Measurements from ENCODE around the gene GRHPR.
"Not testable (repeated sequence)": the region's sequence is repeated elsewhere in the genome, so short reads cannot be mapped to it uniquely, and the experiment has no call there.

The GRHPR gene

DNA sequence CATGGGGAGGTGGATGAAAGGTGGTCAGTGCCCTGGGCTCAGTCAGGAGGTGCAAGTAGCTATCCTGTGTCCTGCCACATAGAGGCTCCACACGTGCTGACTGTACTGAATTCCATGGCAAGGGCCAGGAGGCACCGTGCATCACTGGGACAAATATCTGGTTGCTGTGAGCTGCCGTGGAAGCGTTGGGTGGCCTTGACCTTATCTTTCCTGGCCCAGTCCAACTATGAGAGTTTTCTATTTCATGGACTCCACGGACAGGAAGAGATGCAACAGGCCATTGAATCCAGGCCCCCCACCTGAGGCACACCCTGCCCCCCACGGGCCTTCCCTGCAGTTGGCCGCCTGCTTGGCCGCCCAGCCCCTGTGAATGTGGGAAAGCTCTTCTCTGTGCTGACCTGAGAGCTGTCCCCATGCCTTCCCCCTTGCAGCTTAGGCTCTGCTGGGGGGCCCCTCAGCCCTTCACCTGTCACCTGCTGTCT lies 1.7 kb downstream of the GRHPR start:
- no peak for DNase-seq

DNA sequence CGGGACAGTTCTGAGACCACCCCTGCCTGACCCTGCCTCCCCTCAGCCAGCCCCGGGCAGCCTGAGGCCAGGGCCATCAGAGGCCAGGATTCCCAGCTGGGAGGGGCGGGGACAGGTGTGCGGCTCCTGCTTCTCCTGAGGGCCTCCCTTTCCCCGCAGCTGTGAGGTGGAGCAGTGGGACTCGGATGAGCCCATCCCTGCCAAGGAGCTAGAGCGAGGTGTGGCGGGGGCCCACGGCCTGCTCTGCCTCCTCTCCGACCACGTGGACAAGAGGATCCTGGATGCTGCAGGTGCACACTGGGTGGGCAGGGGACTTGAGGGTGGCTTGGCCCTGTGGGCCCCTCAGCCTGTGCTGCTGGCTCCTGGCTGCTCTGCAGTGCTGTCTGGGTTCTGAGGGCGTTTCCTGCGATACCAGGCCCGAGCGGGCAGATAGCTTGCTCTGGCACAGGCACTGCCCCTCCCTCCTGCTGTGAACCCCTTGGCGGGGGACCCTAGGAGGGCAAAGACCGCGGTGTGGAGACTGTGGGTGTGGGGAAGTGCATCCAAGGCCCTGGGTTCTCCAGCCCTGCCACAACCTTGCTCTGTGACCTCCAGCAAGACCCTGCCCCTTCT lies 2.3 kb downstream of the GRHPR start:
- DNase-seq = no peak

DNA sequence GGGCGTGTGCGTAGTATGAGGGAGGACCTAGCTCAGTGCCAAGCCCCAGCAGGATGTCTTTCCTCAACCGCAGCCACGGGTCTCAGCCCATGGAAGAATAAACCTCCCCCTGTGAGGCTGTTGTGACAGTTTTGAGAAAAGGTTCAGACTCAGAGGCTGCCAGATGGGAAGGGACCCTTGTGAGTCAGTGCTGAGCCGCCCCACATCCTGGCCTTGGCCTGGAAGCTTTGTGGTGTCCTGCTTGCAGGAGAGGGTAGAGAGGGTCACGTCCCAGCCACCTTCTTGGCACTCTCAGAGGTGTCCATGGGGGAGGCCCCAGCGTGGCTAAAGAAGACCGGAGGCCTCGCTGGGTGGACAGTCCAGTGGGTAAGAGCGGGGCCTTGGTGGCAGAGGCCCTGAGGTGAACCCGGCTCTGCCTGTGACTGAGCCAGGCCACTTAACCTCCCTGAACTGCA lies 2.8 kb downstream of the GRHPR start:
- no peak for DNase-seq

DNA sequence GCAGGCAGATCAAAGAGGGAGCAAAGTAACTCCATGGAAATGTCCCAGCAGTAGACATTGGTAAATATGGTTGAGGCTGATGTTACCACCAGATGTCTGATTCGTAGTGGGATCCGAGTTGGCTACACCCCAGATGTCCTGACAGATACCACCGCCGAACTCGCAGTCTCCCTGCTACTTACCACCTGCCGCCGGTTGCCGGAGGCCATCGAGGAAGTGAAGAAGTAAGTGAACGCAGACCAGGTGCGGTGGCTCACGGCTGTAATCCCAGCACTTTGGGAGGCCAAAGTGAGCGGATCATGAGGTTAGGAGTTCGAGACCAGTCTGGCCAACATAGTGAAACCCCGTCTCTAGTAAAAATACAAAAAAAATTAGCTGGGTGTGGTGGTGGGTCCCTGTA lies 3.9 kb downstream of the GRHPR start:
- not testable (repeated sequence) for DNase-seq

DNA sequence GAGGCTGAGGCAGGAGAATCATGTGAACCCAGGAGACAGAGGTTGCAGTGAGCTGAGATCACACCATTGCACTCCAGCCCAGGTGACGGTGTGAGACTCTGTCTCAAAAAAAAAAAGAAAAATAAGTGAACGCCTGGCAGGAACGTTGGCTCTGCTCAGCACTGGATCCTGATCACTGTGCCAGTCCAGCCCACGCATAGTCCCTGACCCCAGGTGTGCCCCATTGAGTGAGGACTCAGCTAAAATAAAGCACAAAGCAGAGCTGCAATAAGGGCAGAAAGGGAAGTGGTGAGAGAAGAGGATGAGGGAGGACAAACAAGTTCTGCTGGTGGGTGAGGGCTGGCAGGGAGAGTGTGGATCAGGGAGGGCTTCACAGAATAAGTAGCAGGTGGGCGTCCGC lies 4.3 kb downstream of the GRHPR start:
- no peak for DNase-seq

DNA sequence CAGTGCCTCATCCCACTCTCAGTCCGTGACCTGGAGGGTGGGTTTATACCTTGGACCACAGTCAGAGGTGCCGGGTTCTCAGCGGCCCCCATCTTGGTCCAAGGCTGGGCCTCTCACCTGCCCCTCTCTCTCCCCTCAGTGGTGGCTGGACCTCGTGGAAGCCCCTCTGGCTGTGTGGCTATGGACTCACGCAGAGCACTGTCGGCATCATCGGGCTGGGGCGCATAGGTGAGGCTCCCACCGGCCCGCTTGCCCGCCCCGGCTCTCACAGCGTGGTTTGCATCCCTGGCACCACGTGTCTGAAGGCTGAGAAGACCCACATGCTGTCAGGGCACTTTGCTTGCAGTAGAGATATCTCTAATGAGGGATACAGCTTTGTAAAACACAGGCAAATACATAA lies 5.8 kb downstream of the GRHPR start:
- DNase-seq = no peak

DNA sequence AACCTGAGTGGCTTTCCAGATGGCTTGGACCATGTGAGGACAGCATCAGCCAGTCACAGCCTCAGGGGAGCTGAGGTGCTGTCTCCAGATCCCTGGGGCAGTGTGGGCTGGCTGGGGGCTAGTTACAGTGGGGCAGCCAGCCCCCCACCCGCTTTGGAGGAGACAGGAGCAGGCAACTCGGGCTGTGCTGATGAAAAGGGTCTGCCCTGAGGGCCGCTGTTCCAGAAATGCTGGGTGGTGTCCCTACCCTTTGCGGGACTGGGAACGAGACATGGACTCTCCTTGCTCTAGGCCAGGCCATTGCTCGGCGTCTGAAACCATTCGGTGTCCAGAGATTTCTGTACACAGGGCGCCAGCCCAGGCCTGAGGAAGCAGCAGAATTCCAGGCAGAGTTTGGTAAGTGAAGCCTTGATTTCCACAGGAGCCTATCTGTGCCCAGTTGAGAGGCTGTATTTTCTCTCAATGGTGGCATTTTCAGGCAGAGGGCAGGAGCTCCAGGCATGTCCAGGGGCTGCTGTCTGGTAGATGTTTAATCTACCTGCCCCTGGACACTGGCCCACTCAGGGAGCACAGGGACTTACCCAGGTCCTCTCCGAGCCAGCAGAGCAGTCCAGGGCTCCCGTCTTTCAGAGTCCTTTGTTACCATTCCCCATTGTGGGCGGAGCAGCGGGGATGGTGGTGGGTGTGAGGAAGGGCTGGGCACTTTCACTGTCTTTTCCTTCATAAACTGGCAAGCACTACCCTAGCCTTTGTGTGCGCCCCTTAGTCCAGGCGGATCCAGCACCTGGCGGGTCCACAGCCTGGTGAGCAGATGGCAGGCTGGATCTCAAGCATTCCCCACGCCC lies 7.2 kb downstream of the GRHPR start:
- DNase-seq = no peak

DNA sequence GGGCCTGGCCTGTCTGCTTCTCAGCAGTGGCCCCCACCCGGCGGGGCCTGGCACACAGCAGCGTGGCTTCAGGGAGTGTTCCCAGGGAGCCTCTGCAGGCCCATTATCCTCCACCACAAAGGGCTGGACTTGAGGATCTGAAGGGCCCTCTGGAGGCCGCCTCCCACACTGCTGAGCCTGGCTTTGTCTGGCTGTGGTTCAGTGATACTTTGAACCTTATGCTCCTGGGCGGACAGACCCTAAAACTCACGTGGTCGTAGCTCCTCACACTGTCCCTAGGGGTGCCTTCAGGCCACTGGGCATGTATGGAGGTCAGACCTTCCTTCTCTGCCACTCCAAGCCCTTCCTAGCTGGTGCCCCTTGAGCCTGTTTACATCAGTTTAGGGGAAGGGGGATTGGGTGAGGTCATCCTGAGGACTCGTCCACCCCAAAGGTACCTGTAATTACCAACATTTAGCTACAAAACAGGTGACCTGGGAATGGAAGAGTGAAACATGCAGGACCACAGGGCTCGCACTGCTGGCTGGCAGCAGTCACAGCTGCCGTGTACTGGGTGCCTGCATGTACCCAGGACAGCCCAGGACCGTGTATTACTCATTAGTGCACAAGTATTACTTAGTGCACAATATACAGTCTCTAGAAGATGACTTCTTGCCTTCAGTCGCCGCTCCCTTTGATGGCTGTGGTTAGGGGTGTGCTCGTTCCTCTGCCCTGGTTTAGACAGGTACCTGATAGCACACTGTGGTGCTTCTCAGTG lies 8.5 kb downstream of the GRHPR start:
- DNase-seq = peak; percentile 44

DNA sequence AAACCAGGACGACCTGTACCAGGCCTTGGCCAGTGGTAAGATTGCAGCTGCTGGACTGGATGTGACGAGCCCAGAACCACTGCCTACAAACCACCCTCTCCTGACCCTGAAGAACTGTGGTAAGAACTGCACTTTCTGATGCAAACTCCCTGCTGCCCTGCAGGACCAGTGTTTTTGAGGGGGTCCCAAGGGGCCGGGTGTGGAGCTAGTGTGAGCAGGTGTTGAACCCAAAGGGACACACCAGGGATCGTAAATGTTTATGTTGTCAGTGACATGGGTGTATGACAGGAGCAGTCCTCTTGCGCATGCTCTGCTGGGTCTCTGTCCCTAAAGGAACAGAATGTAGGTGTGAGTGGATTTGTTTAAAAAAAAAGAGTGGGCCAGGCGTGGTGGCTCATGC lies 9.5 kb downstream of the GRHPR start:
- DNase-seq = no peak

DNA sequence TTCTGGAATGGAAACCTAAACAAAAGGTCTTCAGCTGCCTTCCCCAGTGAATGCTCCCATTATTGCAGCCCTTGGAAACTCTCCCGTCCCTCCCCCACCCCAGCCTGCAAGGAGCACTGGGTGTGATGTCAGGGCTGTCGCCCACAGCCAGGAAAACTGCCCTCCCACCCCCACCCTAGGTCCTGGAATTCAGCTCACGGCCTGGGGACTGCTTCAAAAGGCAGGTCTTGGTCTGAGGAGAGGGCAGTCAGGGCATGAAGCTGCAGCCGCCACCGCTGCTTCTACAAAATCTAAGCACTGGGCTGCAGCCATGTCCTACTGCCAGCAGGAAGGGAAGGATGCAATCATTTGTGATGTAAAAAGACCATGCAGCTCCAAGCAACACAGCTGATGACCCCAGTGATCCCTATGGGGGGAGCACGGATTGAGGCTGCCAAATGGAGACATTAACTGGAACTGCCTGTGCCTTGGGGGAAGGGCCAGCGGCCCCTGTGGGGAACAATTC lies 11.4 kb downstream of the GRHPR start:
- peak; percentile 73 for DNase-seq

DNA sequence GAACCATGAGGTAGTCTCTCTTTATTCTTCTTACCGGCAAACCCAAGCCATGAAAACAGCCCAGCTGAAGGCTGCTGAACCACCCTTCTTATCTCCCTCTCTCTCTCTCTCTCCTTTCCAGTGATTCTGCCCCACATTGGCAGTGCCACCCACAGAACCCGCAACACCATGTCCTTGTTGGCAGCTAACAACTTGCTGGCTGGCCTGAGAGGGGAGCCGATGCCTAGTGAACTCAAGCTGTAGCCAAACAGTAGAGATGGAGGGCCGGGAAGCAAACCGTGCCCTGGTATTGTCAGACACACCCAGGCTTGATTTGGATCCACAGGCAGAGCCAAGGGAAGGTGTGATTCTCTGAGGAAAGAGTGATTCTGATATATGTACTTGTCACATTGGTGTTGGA lies 14.0 kb downstream of the GRHPR start:
- no peak for DNase-seq

DNA sequence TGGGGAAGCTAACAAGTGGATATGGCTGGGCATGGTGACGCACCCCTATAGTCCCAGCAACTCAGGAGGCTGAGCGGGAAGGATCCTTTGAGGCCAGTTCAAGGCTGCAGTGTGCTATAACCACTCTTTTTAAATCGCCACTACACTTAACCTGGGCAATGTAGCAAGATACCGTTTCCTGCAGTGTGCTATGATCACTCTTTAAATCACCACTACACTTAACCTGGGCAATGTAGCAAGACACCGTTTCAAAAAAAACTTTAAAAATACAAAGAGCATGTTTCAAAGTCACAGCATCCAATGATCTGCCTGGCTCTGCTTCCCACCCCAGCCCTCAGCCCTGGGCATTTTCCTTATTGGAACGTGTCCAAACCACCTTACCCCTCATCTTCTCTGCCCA lies 14.5 kb downstream of the GRHPR start:
- no peak for DNase-seq

DNA sequence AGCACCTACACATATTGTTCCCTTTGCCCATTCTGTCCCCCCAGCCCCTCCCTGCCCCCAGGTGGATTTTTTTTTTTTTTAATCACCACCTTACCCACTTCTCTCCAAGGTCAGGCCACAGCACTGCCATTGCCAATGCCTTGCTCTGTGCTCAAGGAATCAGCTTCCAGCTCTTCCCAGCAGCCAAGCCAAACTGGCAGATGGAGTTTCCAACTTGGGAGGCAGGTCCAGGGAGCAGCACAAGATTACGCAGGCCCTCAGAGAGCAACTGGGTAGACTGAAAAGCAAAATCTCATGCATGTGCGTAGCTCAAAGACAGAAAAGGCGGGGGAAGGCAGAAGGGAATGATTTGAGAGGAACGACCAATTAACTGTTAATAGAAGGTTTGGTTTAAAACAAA lies 15.1 kb downstream of the GRHPR start:
- DNase-seq = no peak

DNA sequence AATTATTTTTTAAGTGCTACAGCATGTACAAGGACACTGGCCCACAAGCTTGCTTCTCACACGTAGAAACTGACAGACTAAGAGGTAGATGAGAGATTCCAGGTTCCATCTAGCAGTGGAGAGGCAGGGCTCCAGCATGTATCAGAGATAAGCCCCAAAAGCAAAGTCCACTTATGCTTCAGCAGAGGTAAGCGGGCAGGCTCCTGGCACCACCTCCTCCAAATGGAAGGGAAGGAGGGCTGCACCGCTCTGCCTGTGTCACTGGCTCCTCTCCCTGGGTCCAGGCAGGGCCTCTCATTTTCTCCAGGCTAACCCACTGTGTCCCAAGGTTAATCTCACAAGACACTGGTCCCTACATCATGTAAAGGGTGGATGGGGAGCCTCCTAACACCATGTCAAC lies 15.9 kb downstream of the GRHPR start:
- DNase-seq = no peak

DNA sequence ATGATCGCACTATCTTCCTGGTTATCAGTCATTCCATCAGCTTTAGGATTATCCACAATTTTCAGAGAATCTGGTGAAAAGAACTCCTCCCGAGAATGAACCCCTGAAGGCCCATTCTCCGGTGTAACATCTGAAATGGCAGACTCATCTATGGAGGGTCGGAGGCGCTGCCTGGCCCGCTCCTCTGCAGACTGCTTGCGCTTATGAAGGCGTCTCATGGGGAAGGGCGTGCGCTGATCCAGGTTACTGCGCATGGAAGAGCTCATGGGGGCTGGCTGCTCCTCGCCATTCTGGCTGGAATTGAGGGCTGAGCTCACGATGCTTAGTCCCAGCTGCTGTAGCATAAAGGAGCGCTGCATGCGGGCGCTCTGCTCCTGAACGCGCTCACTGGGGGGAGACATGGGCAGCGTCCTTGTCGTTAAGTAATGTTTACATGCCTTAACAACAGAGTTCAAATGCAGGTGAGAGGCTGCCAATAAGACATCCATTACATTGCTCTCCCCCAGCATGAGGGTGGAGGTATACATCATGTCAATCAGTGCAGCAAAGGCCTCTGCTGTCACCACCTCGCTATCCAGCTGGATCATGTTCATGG lies 19.4 kb downstream of the GRHPR start:
- no peak for DNase-seq

DNA sequence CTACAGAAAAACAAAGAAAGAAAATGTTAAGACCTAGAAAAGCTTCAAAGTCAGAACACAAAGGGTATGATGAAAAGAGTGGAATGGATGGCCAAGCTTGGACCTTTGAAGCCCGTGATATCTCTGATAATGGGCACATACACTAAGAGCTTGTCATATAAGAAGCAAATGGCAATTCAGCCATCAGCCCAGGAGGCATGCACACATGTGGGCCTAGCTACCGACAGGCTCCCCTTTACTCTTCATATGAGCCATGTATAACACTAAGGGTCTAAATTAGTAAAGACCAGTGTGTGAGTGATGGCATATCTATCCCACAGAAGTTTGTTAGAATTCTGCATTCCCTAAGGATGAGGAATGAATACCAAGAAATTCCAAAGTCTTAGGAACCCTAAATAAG lies 20.1 kb downstream of the GRHPR start:
- DNase-seq = no peak

DNA sequence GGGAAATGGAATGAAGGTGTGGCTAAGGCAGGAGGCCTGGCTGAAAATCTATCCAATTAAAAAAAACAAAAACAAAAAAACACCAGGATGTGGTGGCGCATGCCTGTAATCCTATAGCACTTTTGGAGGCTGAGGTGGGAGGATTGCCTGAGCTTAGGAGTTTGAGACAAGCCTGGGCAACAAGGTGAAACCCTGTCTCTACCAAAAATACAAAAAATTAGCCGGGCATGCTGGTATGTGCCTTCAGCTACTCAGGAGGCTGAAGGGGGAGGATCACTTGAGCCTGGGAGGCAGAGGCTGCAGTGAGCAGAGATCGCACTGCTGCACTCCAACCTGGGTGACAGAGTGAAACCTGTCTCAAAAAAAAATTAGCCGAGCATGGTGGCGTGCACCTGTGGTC lies 21.1 kb downstream of the GRHPR start:
- no peak for DNase-seq

DNA sequence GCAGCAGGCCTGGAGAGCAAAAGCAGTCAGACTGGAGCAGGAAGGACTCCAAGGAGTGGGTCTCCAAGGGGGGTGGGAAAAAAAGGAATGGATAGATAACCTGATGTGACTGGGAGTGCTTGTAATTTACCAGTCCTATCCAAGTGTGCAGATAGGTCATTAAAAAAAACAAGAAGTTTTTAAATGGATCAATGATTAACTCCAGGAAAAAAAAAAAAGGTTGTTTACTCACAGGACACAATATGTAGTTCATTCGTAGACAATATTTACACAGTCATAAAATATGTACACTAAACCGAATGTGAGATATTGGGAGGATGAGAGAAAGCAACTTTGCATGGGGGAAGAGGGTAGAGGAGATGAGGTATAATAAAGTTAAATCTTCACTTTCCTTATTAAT lies 22.4 kb downstream of the GRHPR start:
- DNase-seq = no peak

DNA sequence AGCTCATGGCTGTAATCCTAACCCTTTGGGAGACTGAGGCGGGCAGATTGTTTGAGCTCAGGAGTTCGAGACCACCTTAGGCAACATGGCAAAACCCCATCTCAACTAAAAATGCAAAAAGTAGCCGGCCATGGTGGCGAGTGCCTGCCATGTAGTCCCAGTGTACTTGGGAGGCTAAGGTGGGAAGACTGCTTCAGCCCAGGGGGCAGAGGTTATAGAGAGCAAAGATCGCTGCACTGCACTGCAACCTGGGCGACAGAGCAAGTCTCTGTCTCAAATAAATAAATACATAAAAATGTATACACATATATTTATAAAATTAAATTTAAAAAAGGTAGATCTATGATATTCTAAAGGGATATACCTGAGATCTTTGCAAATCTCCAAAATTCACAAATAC lies 23.3 kb downstream of the GRHPR start:
- DNase-seq = no peak

DNA sequence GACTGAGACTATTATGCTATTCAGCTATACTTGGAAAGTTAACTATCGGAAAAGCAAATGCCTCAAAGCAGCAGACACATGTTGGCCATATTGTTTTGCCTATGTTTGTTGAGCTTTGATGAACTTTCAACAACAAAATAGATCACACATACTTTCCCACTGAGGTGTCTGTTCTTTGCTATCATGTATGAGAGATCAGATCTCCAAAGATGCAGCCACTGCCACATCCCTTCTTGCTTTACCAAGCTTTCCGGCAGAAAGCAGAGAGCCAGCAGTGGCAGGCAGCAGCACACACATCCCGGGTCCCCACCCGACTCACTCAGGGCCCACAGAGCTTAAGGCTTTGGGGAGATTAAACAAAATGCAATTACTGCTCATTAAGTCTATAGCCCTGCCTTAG lies 23.9 kb downstream of the GRHPR start:
- no peak for DNase-seq

DNA sequence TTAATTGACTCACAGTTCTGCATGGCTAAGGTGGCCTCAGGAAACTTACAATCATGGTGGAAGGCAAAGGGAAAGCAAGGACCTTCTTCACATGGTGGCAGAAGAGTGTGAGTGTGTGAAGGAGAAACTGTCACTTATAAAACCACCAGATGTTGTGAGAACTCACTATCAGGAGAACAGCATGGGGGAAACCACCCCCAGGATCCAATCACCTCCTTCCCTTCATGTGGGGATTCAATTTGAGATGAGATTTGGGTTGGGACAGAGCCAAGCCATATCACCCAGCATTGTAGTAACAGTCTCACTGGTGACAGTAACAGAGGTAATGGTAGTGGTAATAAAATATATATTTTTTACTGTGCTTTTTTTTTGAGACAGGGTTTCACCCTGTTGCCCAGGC lies 24.6 kb downstream of the GRHPR start:
- no peak for DNase-seq

DNA sequence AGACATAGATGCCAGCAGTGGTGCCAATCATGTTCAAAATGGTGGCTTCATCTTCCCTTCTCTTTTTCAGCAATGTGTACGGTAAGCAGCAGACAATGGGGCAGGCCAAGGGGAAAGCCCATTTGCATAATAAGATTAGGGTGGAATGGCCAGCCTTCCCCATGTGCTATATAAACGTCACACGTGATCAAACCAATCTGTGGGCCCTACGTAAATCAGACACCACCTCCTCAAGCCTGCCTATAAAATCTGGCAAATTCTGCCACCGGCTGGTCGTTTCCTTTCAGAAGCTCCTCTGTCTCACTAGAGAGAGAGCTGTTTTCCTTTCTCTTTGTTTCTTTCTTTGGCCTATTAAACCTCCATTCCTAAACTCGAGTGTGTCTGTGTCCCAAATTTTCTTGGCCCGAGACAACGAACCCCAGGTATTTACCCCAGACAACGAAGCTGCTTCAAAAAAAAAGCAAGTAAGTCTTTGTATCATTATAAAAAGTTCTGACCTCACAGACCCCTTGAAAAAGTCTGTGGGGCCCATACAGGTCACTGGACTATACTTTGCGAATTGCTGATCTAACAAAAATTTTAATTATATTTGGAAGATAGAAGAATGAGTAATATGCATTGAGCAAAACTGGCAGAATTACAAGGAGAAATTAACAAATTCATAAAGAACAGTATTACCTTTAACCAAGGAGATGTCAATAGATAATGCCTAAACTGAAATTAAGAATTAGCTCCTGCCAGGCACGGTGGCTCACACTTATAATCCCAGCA lies 27.6 kb downstream of the GRHPR start:
- no peak for DNase-seq
